T-helper 1 cell treated with Interleukin-12 subunit alpha and Interleukin-12 subunit beta and Interleukin-4 antibody, amounts not matched to agents 30 μg/mL and 1 μg/mL, for 36 hours (primary cell): ENCODE results near the gene CUZD1.
"Not testable (repeated sequence)": the region's sequence is repeated elsewhere in the genome, so short reads cannot be mapped to it uniquely, and the experiment has no call there.

Experiments
- H3K27ac Mint-ChIP-seq: one replicate; pipeline ENCODE4 v1.8.0; 2021; ENCODE audit warnings: mild to moderate bottlenecking, mixed read lengths
- H3K27me3 Mint-ChIP-seq: one replicate; pipeline ENCODE4 v1.8.0; 2021; ENCODE audit warnings: low read depth, mixed read lengths
- H3K36me3 Mint-ChIP-seq: one replicate; pipeline ENCODE4 v1.8.0; 2021; ENCODE audit warnings: low read depth, mixed read lengths
- H3K4me1 Mint-ChIP-seq: one replicate; pipeline ENCODE4 v1.8.0; 2021; ENCODE audit warnings: low read depth, mixed read lengths
- H3K4me3 Mint-ChIP-seq: one replicate; pipeline ENCODE4 v1.8.0; 2021; ENCODE audit warnings: mild to moderate bottlenecking, moderate library complexity, mixed read lengths
- H3K9me3 Mint-ChIP-seq: one replicate; pipeline ENCODE4 v1.8.0; 2021; ENCODE audit warnings: mixed read lengths

Gene CUZD1

DNA sequence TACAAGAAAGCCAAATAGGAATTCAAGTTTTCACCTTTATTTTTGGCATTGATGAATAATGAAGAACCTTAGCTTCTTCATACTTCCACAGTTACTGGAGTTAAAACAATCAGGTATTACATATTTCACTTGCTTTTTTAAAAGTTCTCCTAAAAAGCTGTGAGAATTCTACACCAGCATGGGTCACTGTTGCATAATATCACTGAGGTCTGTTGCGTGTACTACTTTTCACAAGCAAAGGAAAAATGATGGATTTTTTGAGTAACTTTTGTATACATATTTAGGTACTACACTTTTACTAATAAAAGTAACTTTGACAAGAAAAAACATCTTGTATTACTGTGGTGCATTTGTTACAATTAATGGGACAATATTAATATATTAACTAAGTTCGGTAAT, 18.5 kb upstream of the CUZD1 start:
- peaks cover 14% of the 10 kb centered on the region for H3K36me3 Mint-ChIP-seq
- no peak overlapping the region for H3K4me3 Mint-ChIP-seq
- peaks cover 4% of the 10 kb centered on the region for H3K9me3 Mint-ChIP-seq
- H3K27ac Mint-ChIP-seq: no peak overlapping the region
- peaks cover 12% of the 10 kb centered on the region for H3K4me1 Mint-ChIP-seq
- H3K27me3 Mint-ChIP-seq: no peaks in the 10 kb centered on the region

DNA sequence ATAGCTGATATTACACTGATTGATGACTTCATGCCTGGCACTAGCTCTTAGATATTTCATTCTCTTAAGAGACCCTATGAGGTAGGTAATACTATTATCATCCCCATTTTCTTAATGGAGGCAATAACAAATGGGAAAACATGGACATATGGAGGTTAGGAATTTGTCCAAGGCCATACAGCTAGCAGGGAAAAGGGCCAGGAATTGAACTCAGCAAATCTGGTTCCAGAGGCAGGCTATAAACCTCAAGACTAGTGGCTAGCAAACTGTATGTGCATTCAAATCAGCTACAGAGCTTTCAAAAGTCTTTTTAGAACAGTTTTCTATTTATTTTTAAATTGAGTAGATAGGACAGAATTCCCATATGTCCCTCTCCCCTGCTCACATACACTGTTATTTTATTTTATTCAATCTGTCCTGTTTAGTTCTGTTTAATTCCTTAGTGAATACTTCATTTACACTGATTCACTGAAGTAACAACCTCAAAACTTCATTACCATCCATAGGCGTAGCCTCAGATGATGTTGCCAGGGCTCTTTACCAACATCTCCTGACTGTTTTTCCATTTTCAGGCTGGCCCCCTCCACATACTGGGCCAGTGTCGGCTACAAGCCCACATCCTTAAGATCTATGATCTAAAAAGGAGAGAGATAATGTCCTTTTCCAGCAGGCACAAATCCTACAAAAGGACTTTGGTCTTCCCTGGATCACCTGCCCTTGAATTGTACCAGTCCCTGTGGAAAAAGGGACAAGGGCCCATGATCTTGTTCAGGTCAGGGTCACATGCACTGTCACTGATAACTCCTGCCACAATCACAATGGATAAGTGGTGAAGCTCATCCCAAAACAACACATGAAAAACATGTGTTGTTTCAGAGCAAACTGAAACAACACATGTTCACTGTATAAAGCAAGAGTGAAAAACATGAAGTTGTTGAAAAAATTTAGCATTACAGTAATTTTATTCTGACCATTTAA, 17.8 kb upstream of the CUZD1 start:
- no peak overlapping the region for H3K4me3 Mint-ChIP-seq
- peaks cover 12% of the 10 kb centered on the region for H3K4me1 Mint-ChIP-seq
- peaks cover 16% of the 10 kb centered on the region for H3K36me3 Mint-ChIP-seq
- H3K27ac Mint-ChIP-seq: no peak overlapping the region
- peaks cover 4% of the 10 kb centered on the region for H3K9me3 Mint-ChIP-seq
- no peaks in the 10 kb centered on the region for H3K27me3 Mint-ChIP-seq

DNA sequence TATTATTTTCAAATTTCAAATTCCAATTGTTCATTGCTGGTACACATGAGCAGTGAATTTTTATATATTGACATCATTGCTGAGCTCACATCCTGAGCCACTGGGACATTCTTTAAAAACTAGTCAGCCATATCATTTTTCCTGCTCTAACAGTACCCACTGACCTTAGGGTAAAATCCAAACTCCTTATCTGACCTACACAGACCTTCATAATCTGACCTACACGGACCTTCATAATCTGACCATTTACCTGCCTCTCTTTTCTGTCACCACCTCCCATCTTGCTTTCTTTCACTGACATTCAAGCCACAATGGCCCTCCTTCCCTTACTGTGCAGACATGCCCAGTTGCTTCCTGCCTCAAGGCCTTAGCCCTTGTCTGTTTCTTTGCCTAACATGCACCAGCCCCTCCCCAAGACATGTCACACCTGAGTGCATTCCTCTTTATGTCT, 16.1 kb upstream of the CUZD1 start:
- no peak overlapping the region for H3K4me3 Mint-ChIP-seq
- H3K27me3 Mint-ChIP-seq: no peaks in the 10 kb centered on the region
- no peak overlapping the region for H3K27ac Mint-ChIP-seq
- peaks cover 12% of the 10 kb centered on the region for H3K4me1 Mint-ChIP-seq
- peaks cover 11% of the 10 kb centered on the region for H3K36me3 Mint-ChIP-seq
- H3K9me3 Mint-ChIP-seq: no peaks in the 10 kb centered on the region

DNA sequence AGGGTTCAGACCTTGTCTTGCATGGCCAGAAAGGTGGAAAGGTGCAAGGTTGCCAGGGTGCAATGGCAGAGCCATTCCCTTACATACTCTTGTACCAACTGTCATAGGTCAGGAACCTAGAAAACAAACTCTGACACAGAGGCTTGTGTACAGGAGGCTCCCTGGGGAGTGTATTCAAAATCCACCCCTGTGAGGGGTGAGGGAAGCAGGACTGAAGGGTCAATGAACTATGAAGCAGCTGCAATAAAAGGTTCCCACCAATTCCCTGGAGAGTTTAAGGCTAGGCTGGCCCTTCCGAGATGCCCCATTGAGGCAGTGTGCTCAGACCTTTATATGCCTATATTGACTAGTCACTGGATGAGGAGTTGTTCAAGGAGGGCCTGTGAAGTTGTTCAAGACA, 13.9 kb upstream of the CUZD1 start:
- no peak overlapping the region for H3K4me3 Mint-ChIP-seq
- no peaks in the 10 kb centered on the region for H3K9me3 Mint-ChIP-seq
- H3K27me3 Mint-ChIP-seq: no peaks in the 10 kb centered on the region
- H3K27ac Mint-ChIP-seq: no peak overlapping the region
- peaks cover 23% of the 10 kb centered on the region for H3K4me1 Mint-ChIP-seq
- H3K36me3 Mint-ChIP-seq: peaks cover 20% of the 10 kb centered on the region

DNA sequence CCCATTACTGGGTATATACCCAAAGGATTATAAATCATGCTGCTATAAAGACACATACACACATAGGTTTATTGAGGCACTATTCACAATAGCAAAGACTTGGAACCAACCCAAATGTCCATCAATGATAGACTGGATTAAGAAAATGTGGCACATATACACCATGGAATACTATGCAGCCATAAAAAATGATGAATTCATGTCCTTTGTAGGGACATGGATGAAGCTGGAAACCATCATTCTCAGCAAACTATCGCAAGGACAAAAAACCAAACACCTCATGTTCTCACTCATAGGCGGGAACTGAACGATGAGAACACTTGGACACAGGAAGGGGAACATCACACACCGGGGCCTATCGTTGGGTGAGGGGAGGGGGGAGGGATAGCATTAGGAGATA, 12.4 kb upstream of the CUZD1 start:
- not testable (repeated sequence) for H3K9me3 Mint-ChIP-seq, H3K4me3 Mint-ChIP-seq, H3K27me3 Mint-ChIP-seq, H3K27ac Mint-ChIP-seq
- Mint-ChIP-seq H3K36me3 (peaks cover 25% of the 10 kb centered on the region), H3K4me1 (peaks cover 38% of the 10 kb centered on the region)

DNA sequence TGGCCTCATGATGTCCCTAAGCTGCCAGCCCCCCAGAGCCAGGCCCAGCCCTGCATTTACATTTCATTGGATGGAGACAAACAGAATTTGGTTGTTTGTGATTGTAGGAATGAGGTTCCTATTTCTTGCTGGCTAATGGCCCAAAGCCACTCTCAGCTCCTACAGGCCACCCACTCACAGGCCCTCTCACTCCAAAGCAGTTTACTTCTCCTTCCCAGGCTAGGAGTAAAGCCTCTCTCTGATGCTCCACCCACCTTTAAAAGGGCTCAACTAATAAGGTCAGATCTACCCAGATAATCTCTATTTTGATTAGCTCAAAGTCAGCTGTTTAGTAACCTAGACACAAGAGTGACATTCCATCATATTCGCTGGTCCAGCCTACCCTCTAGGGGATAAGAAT, 11.2 kb upstream of the CUZD1 start:
- Mint-ChIP-seq H3K27ac (no peak overlapping the region), H3K4me1 (peaks cover 38% of the 10 kb centered on the region), H3K4me3 (no peak overlapping the region), H3K9me3 (no peaks in the 10 kb centered on the region), H3K27me3 (no peaks in the 10 kb centered on the region), H3K36me3 (peaks cover 26% of the 10 kb centered on the region)

DNA sequence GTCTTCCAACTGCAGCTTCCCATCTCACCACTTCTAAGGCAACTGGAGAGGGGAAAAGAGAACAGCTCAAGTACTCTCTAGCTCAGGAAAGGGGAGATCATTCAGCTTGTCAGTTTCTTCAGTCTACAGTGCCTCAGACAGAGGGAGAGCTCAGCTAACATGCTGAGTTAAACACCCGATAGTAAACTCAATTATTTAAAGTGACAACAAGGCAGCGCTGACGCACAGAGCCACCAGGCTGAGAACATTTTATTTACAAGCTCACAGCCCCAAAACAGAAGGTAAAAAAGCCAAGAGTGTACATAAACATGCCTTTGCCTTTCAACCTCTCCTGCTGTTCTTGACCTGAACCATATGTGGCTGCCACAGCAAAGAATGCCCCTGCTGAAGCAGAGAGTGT, 10.1 kb upstream of the CUZD1 start:
- no peaks in the 10 kb centered on the region for H3K9me3 Mint-ChIP-seq
- peaks cover 35% of the 10 kb centered on the region for H3K4me1 Mint-ChIP-seq
- H3K27me3 Mint-ChIP-seq: no peaks in the 10 kb centered on the region
- H3K36me3 Mint-ChIP-seq: peaks cover 31% of the 10 kb centered on the region
- H3K4me3 Mint-ChIP-seq: no peak overlapping the region
- no peak overlapping the region for H3K27ac Mint-ChIP-seq

DNA sequence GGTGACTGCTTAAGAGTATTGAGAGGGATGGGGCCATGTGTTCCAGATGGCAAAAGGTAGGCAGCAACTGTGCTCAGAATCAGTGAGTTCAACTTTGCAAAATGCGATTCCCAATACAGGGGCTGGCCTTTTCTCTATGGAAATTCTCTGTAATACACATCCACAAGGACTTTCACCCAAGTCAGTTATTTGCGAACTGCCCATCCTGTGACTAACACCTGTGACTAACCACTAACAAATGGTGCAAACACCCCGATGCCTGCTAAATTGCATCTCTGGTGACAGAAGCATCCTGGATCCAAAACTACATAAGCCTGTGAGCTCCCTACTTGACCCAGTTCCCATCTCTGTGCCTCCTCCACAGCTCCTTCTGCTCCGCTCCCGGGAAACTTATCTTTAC, 9.0 kb upstream of the CUZD1 start:
- no peak overlapping the region for H3K27ac Mint-ChIP-seq
- no peaks in the 10 kb centered on the region for H3K27me3 Mint-ChIP-seq
- H3K4me1 Mint-ChIP-seq: peaks cover 39% of the 10 kb centered on the region
- H3K36me3 Mint-ChIP-seq: peaks cover 39% of the 10 kb centered on the region
- no peaks in the 10 kb centered on the region for H3K9me3 Mint-ChIP-seq
- H3K4me3 Mint-ChIP-seq: no peak overlapping the region

DNA sequence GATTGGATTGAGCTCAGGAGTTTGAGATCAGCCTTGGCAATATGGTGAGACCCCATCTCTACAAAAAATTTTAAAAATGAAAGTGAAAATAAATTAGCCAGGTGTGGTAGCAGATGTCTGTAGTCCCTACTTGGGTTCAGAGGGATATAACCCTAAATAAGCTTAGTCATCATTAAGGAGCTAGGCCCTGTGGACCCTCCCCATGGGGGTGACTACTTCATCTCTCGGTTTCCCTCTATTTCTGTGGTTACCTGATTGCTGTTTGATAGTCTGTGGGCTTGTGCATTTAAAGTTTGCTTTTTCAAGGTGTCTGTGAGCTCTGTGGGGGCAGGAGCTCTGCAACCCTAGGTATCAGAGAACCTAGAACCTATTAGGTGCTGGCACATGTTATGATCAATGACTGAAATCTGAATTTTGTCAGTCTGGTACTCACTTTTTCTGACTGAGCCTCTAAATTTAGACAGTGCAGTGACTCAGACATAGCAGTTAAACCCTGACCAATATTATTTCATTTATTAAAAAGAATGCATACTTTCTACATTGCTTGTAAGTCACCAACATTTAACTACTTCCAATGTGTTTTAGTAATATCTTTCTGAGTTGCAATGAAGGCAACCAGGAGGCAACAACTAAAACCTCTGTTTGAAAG, 8.1 kb upstream of the CUZD1 start:
- Mint-ChIP-seq H3K4me1 (peaks cover 40% of the 10 kb centered on the region), H3K27ac (peak overlapping the region; percentile 50), H3K27me3 (no peaks in the 10 kb centered on the region), H3K9me3 (no peaks in the 10 kb centered on the region), H3K4me3 (no peak overlapping the region), H3K36me3 (peaks cover 34% of the 10 kb centered on the region)

DNA sequence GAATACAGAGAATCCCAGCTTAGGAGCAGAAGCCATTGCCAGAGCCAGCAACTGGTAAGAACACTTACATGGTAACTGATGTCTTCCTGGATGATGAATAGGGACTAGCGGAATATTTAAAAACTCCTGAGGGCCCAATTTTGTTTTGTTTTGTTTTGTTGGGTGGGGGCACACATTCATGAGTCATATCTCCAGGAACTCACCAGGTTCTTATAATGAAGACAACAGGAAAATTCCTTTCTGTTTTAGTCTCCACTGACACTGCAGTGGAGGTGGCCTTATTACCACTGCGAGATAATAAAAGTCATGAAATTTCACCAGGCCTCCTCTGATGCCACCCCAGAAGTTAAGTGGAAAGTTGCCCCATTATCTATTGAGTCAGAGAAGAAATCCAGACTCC, 6.6 kb upstream of the CUZD1 start:
- peaks cover 39% of the 10 kb centered on the region for H3K36me3 Mint-ChIP-seq
- no peak overlapping the region for H3K4me3 Mint-ChIP-seq
- peaks cover 47% of the 10 kb centered on the region for H3K4me1 Mint-ChIP-seq
- H3K9me3 Mint-ChIP-seq: no peaks in the 10 kb centered on the region
- no peak overlapping the region for H3K27ac Mint-ChIP-seq
- no peaks in the 10 kb centered on the region for H3K27me3 Mint-ChIP-seq

DNA sequence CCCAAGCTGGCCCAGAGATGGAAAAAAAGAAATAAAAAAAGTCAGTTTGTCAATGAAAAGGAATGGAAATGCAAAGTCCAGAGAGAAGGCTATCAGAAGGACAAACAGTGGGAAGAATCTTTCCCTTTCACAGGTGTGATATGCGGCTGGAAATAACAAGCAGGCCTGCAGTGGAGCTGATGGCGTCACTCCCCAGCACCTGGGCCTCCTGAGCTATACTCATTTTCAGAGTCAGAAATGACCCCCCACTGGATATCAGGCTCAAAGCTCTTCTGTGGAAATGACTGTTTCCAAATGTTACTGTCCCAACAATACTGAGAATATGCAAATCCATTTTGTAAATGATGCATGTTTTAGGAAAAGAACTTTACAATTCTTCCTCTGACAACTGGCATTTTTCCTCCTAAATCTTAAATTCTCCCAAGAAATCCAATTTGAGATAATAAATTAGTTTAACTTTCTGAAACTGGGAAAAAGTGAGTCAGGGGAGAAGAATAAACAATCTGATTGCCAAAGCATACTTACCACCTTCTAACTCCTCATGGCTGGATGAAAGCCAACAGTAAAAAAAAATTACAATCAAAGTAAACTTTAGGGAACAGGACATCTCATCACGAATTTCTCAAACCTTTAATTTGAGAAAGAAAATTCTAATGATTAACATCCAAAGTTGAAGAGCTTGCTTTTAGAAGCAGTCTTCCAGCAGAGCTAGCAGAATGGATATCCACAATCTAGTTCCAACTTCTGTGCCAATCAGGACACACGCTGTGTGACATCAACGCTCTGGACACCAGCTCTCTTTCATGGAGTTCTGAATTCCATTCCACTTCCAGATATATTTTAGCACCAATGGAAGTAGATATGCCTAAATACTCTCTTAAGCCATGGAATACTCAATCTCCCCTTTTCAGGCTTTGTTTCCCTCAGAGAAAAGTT, 5.3 kb upstream of the CUZD1 start:
- H3K4me3 Mint-ChIP-seq: no peak overlapping the region
- peaks cover 43% of the 10 kb centered on the region for H3K4me1 Mint-ChIP-seq
- H3K9me3 Mint-ChIP-seq: no peaks in the 10 kb centered on the region
- H3K27me3 Mint-ChIP-seq: no peaks in the 10 kb centered on the region
- no peak overlapping the region for H3K27ac Mint-ChIP-seq
- H3K36me3 Mint-ChIP-seq: peaks cover 45% of the 10 kb centered on the region

DNA sequence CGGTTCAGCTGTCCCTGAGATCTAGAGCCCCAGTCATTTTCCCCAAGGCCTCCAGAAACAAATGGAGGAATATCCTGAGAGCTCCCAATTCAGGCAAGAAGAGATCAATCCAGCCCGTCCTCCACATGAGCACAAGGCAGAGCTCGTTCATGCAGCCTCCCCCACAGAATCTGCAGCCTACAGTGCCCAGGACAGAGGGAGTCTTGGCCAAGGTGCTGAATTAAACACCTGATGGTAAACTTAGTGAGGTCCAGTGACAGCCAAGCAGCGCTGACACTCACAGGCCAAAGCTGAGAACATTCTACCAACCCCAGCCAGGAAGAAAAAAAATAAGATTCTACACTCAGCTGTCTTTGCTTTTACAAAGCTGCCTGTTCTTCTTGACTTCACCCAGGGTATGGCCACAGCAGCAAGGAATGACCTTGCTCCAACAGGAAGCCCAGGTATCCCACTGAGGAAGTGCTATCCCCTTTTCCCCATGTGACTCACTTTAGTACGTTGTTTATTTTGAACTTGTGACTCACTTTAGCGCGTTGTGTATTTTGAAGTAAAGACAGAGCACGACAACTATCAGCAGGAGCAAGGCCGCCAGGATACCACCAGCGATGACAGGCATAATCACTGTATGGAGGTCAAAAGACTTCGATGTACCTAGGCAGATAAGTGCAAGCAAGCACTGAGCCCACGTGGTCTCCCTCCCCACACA, 4.4 kb upstream of the CUZD1 start:
- peaks cover 42% of the 10 kb centered on the region for H3K36me3 Mint-ChIP-seq

DNA sequence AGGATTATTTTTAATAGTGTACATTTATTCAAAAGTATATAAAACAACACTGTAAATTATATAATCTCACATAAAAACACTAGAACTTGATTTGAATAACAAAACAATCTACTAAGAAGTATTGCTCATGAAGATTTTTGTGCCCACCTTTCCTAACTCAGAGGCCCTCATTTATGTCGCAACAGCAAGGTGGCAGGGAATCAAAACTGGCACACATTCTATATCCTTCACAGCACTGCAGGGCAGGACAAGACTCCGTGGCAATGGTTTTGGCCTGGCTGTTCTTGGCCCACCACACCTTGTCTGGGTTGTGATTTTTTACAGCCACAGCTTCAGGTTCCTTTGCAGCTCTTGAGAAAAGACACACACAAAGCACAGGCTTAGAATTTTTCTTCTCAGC, 3.4 kb upstream of the CUZD1 start:
- no peak overlapping the region for H3K4me3 Mint-ChIP-seq
- no peaks in the 10 kb centered on the region for H3K27me3 Mint-ChIP-seq
- no peaks in the 10 kb centered on the region for H3K9me3 Mint-ChIP-seq
- H3K27ac Mint-ChIP-seq: no peak overlapping the region
- peaks cover 27% of the 10 kb centered on the region for H3K4me1 Mint-ChIP-seq
- H3K36me3 Mint-ChIP-seq: peaks cover 44% of the 10 kb centered on the region

More for the DNA sequence above, 4.4 kb upstream of the CUZD1 start:
- Mint-ChIP-seq H3K4me3 (no peak overlapping the region), H3K27ac (no peak overlapping the region), H3K4me1 (peaks cover 36% of the 10 kb centered on the region), H3K9me3 (no peaks in the 10 kb centered on the region), H3K27me3 (no peaks in the 10 kb centered on the region)
